Measurements from ENCODE around the gene UTP15.

UTP15 gene

DNA sequence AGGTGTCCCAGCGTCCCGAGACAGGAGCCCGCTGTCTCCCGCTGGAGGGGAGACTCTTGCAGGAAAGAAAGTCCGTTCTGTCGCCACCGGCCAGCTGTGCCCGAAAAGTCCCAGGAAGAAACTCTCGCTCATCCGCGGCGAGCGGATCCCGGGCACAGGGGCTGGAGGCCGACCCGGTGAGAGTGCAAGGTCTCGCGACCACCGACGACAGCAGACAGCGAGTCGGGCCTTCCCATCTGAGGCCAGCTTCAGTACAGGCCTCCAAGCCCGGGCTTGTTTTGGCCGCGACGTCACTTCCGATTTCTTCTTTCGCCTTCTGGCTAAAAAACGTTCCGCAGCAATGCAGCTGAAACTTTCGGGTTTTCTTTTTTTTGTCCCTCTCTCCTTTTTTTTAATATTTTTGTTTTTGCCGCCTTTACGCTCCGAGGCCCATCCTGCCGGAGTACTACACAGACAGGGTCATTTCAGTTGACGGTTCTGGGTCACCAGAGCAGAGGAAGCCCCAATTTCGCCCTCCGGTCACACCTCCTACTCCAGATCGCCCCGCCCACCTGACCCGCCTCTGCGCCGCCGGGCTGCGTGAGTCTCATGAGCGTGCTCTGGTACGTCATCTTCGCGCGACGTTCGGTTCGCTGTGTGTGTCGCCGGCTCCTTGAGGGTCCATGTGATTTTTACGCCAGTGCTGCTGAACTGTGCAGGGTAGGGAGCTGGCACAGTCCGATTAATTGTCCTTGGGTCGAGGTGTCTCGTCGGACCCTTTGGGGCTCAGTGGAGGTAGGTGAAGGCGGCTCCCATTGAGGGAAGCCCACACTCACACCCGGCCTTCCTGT lies at the start of gene UTP15, which contains the start of gene ANKRA2:
Gene UTP15, plus strand, starts transcription at position 605 of the 830 bp plus-strand sequence. CDS start 1,602 bp downstream, outside the sequence.
Gene ANKRA2, minus strand, starts transcription at position 501 of the 830 bp plus-strand sequence. CDS start 2,758 bp downstream, outside the sequence.
- DNase-seq = peak; percentile 89

DNA sequence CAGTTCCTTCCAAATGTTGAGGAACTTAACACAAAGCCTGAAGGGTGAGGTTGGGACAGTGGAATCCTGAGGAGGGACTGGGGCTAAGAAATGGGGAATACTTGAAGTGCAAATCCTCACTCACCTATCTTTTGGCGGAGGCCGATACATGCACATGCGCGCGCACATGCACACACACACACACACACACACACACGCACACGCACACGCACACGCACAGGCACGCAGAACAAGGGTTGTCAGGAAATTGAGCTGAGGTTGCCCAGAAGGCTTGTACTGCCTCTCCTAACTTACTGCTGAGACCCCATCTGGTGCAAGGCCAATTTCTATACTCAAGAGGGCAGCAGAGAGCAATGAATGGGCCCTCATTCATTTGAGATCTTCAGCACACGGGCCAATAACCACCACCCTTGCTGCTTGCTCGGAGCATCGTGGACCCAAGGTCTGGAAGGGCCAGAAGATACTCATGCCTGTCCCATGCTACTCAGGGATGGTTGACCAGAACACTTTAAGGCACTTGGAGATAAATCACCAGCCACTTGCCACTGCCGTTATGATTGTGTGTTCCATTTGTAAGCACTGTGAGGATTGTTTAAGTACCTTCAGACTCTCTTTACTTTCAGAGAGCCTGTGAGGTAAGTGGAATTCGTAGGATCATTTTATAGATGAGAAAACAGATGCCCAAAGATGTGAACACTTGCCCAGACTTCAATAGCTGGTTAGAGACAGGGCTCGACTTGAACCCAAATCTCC lies 45.8 kb upstream of the UTP15 start:
- peak; percentile 68 for DNase-seq

DNA sequence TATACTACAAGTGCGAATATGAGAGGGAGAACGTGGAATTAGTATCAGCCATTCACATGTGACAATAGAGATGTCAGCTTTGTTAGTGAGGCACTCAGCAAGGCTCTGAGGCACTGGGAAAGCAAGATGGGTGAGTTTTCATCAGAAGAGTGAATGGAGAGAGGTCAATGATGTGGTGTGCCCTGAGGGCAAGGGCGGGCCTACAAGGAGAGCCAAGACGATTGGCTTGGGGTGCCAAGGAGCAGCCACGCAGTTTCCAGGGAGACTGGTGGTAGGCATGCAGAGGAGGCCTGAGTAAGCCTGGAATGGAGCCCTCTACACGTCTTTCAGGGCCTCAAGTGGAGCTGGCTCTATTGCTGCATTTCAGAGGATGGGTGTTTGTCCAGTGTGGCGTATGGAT lies 42.6 kb upstream of the UTP15 start:
- no peak for DNase-seq

GRCh38 chr5:73523861-73524260 lies 41.7 kb upstream of the UTP15 start:
- no peak for DNase-seq

- DNase-seq = no peak
Observed at GRCh38 chr5:73525606-73526203, 39.8 kb upstream of the UTP15 start.

GRCh38 chr5:73528248-73528647 lies 37.3 kb upstream of the UTP15 start:
- DNase-seq = no peak

GRCh38 chr5:73529081-73529480 lies 36.5 kb upstream of the UTP15 start:
- DNase-seq = no peak

DNA sequence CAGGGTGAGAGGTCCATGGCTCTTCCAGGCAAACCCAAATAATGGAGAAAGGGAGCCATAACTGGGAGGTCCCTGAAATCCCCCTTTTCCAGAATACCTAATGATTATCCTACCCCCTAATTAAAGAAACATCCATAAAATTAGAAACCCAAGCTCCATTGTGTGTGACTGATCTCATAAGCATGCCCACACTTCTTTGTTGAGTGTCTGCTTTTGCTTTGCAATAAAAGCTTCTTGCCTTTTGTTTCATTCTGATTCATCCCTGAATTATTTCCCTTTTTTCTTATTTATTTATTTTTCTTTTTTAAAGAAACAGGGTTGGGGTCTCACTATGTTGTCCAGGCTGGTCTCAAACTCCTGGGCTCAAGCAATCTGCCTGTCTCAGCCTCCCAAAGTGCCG lies 34.2 kb upstream of the UTP15 start:
- DNase-seq = no peak

DNA sequence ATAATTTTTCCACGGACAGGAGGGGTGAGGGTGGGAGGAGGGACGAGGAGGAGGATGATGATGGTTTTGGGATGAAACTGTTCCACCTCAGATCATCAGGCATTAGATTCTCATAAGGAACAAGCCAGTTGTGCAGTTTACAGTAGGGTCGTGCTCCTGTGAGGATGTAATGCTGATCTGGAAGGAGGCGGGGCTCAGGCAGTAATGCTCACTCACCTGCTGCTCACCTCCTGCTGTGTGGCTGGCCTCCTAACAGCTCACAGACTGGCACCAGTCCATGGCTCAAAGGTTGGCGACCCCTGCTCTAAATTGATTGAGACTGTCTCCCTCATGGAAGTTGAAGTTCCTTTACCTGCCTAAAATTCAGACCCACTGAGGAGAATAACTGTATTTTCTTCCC lies 33.3 kb upstream of the UTP15 start:
- DNase-seq = no peak

- no peak for DNase-seq
Observed at GRCh38 chr5:73534011-73534644, 31.4 kb upstream of the UTP15 start.

DNA sequence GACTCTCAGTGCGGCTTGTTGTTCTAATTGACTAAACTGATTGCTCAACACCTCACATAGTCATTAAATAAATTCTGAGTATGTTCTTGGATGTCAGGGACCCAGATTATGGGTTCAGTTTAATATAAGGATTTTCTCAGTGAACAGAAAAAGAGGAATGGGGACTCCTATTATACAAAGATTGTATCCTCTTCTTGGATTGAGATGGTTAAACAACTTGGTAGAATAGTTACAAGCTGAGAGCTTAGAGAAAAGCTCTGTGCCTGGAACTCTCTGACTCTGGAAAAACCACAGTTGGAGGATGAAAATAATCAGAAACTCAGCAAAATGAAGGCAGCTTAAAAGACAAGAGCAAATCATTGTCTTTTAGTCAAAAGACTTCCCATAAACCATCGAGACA lies 30.6 kb upstream of the UTP15 start:
- no peak for DNase-seq

- DNase-seq = no peak
Observed at GRCh38 chr5:73539730-73540129, 25.8 kb upstream of the UTP15 start.

- no peak for DNase-seq
Observed at GRCh38 chr5:73540192-73540591, 25.4 kb upstream of the UTP15 start.

- no peak for DNase-seq
Observed at GRCh38 chr5:73542020-73542419, 23.5 kb upstream of the UTP15 start.

DNA sequence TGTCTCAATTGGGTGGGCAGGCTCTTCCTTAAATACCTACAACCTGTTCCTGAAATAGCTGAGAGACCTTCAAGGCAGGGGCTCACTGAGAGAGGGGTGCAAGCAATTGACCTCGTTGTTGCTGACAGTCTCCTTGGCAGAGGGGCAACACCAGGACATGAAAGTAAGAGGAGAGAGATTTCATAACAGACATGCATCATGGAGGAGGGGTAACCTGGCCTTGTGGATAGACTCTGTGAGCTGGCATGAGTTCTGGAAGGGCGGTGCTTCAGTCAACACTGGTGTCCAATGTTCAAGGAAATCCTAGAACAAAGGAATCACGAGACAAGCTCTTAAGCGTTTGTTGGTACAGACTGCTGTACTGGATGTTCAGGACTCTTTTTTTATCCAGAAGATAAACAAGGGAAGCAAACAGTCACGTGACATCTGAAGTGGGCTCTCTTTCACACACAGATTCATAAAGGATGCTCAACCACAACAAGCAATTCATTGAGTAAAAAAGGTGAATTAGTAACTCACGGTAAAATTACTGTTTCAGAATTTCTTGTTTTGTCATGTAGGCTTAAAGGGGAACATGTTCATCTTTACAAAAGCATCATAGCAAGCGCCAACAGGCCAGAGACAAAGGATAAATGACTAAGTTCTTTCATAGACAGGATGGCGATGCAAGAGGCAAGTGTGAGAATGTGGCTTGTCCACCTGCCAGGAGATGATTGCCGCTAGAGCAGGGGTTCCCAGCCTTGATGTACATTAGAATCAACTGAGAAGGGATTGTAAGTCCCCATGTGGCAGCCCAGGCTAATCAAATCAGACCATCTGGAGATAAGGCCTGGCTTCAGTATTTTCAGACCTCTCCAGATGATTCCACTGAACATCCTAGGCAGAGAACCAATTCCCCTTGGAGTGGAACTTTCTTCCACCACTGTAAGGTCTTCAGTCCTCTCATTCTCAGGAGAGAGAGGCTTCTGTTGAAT lies 20.8 kb upstream of the UTP15 start:
- DNase-seq = no peak

GRCh38 chr5:73545403-73545779 lies 20.2 kb upstream of the UTP15 start:
- DNase-seq = no peak

DNA sequence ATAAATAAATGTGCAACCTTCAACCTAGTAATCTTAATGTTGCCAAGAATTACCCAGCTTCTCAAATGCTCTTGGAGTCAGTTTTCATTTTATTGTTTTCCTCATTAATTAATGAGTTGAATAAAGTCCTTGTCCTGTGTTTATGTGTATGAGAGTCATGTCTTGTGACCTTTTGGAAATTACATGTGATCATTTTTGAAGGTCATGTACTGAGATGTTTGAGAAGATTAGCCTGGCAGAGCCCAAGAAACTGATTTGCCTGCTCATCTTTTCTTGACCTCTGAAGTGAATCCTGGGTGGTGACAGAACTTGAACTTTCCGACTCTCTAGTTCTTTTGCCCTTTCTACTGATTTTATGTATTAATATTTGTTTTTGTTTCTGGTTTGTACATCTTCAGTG lies 15.5 kb upstream of the UTP15 start:
- no peak for DNase-seq

GRCh38 chr5:73552642-73553041 lies 12.9 kb upstream of the UTP15 start:
- DNase-seq = no peak

GRCh38 chr5:73558950-73559349 lies 6.6 kb upstream of the UTP15 start:
- DNase-seq = no peak

DNA sequence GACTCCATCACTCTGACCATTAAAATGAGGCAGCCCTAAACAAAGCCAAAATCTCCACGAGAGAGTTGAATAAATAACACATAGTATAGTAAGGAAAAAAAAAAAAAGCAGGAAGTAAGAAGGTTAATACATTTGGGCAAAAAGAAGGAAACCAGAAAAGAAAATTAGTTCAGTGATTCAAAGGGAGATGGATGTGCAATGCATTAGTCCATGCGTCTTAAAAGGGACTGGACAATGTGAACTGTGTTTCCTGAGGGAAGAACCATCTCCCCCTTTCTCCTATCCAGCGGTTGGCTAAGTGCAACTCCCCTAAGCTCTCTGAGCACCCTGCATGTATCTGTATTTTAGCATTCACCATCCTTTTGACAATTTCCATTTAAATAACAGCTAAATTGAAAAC lies 1.5 kb upstream of the UTP15 start:
- DNase-seq = no peak

GRCh38 chr5:73564675-73565074 lies 868 bp upstream of the UTP15 start:
- DNase-seq = no peak

- no peak for DNase-seq
Observed at GRCh38 chr5:73565969-73566547, 515 bp downstream of the UTP15 start.

All from NCI-H2227 treated with DMSO at 0.1 percent for 48 hours (cell line).